Dermis blood vessel endothelial cell (primary cell): ENCODE data around the gene KCNAB3. TPM values are rescaled to one million over a fixed set of nuclear protein-coding genes. Genes with fewer than 3 reads are reported as not detected.

Experiments
- DNase-seq: peaks from one replicate; pipeline ENCODE4 v3.0.0; 2010
- total RNA-seq: library from RNA; depleted of rRNA; stranded (reverse); fragments of >200 nt; gene quantifications from 2 replicates; pipeline ENCODE4 v1.2.3, GENCODE V29; 2014

Gene KCNAB3
- total RNA-seq, 1 donor from 2014 or later = 0.68 TPM

GRCh38 chr17:7875804-7876370 is 53.8 kb downstream of the KCNAB3 start:
- DNase-seq = no peak

GRCh38 chr17:7873051-7873450 is 56.6 kb downstream of the KCNAB3 start:
- DNase-seq = no peak

Other genes with a start within 250 kb of the KCNAB3 start
- 36.1 and 69.7 TPM in 2 replicates for gene TP53, start 242.4 kb downstream of the KCNAB3 start, total RNA-seq
- 7.1 and 11.2 TPM in 2 replicates for gene WRAP53, start 241.4 kb downstream of the KCNAB3 start, total RNA-seq
- 0.14 and 0.51 TPM in 2 replicates for gene EFNB3, start 224.7 kb downstream of the KCNAB3 start, total RNA-seq
- 0.42 TPM in 1 of 2 replicates, not detected in the other for gene DNAH2, start 212.1 kb downstream of the KCNAB3 start, total RNA-seq
- 7.6 and 10.6 TPM in 2 replicates for gene KDM6B, start 95.6 kb downstream of the KCNAB3 start, total RNA-seq
- gene TMEM88, start 74.8 kb downstream of the KCNAB3 start, total RNA-seq = 50.9 and 111 TPM in 2 replicates
- gene NAA38, start 72.3 kb downstream of the KCNAB3 start, total RNA-seq = 63.2 and 129 TPM in 2 replicates
- gene CYB5D1, start 71.9 kb downstream of the KCNAB3 start, total RNA-seq = 15.1 and 17.9 TPM in 2 replicates
- 108 and 132 TPM in 2 replicates for gene CHD3, start 41.1 kb downstream of the KCNAB3 start, total RNA-seq
- 1.6 and 3.1 TPM in 2 replicates for gene RNF227, start 13.6 kb downstream of the KCNAB3 start, total RNA-seq
- gene TRAPPC1, start 2.1 kb upstream of the KCNAB3 start, total RNA-seq = 46.1 and 67.5 TPM in 2 replicates
- gene CNTROB, start 2.4 kb upstream of the KCNAB3 start, total RNA-seq = 17.4 and 21.8 TPM in 2 replicates
- gene GUCY2D, start 72.8 kb upstream of the KCNAB3 start, total RNA-seq = not detected in 2 replicates
- not detected in 2 replicates for gene ALOX15B, start 109.2 kb upstream of the KCNAB3 start, total RNA-seq
- gene ALOX12B, start 157.9 kb upstream of the KCNAB3 start, total RNA-seq = not detected in 2 replicates
- gene ALOXE3, start 188.7 kb upstream of the KCNAB3 start, total RNA-seq = 0.05 TPM in 1 of 2 replicates, not detected in the other
- 0.09 TPM in 1 of 2 replicates, not detected in the other for gene HES7, start 194.2 kb upstream of the KCNAB3 start, total RNA-seq
- 7.7 and 18.7 TPM in 2 replicates for gene PER1, start 222.5 kb upstream of the KCNAB3 start, total RNA-seq
- gene VAMP2, start 233.1 kb upstream of the KCNAB3 start, total RNA-seq = 4.4 and 5.2 TPM in 2 replicates
- 13.0 and 17.5 TPM in 2 replicates for gene TMEM107, start 246.5 kb upstream of the KCNAB3 start, total RNA-seq